DMS114 treated with DMSO at 0.1 percent for 48 hours (cell line): ENCODE data around the gene VTA1.
"Not testable (repeated sequence)": the region's sequence is repeated elsewhere in the genome, so short reads cannot be mapped to it uniquely, and the experiment has no call there.

Source experiments
- DNase-seq: peaks from one replicate; lab custom pipeline; 2025; ENCODE audit not compliant: unreplicated experiment; lab: John Stamatoyannopoulos, UW

VTA1 gene, protein sequence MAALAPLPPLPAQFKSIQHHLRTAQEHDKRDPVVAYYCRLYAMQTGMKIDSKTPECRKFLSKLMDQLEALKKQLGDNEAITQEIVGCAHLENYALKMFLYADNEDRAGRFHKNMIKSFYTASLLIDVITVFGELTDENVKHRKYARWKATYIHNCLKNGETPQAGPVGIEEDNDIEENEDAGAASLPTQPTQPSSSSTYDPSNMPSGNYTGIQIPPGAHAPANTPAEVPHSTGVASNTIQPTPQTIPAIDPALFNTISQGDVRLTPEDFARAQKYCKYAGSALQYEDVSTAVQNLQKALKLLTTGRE

GRCh38 chr6:142146828-142147662, at the start of gene VTA1, which contains the start of gene NMBR:
VTA1 (plus strand) TSS chr6:142147263; CDS start chr6:142147288, 25 bp downstream.
NMBR (minus strand) TSS chr6:142147122; CDS start chr6:142088658, 58,464 bp downstream.
- DNase-seq: peak; percentile 90

DNA sequence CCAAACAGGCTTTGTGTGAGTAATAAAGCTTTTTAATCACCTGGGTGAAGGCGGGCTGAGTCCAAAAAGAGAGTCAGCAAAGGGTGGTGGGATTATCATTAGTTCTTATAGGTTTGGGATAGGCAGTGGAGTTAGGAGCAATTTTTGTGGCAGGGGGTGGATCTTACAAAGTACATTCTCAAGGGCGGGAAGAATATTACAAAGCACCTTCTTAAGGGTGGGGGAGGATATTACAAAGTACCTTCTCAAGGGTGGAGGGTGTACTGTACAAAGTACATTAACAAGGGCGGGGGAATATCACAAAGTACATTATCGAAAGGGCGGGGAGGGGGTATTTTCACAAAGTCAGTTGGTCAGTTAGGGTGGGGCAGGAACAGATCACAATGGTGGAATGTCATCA, 42.2 kb upstream of the VTA1 start:
- DNase-seq: not testable (repeated sequence)

DNA sequence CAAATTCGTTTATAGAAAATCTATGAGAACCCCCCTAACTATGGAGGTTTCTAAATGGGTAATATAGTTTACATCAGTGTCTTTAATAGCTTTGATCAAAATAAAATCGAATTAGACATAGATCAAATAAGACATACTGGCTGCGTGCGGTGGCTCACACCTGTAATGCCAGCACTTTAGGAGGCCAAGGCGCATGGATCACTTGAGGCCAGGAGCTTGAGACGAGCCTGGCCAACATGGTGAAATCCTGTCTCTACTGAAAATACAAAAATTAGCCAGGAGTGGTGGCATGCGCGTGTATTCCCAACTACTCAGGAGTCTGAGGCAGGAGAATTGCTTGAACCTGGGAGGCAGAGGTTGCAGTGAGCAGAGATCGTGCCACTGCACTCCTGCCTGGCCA, 36.2 kb upstream of the VTA1 start:
- DNase-seq: not testable (repeated sequence)

GRCh38 chr6:142112451-142113061, 34.5 kb upstream of the VTA1 start:
- DNase-seq: peak; percentile 35

GRCh38 chr6:142117366-142117765, 29.7 kb upstream of the VTA1 start:
- no peak for DNase-seq

- DNase-seq: no peak
Observed at GRCh38 chr6:142118328-142118727, 28.7 kb upstream of the VTA1 start.

GRCh38 chr6:142118925-142119324, 28.1 kb upstream of the VTA1 start:
- DNase-seq: no peak

DNA sequence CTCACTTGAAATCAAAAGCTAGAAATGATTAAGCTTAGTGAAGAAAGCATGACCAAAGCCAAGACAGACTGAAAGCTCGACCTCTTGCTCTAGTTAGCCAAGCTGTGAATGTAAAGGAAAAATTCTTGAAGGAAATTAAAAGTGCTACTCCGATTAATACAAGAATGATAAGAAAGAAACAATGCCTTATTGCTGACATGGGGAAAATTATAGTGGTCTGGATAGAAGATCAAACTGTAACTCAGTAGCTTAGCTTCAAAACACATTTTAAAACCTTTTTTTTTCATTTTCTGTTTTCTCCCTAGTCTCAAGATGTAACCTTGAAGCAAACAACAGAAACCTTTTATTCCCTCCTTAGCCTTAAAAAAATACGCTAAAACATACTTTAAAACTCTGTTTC, 25.7 kb upstream of the VTA1 start:
- no peak for DNase-seq

DNA sequence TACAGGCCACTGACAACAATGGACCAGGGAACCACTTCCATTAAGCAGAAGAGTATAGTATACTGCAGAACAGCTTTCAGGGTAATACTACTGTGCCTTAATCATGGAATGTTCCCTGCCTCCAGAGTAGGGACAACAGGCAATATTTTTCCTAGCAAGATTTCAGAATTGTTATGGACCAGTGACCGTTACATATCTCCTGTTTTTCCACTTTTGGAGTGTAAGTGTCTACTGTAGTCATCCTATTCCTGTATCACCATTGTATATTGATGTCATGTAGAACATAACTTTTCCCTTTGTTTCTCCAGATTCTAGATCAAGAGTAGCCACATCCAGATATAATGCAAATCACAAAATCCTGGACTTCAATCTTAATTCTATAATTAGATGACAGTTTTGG, 16.2 kb upstream of the VTA1 start:
- no peak for DNase-seq

- DNase-seq: no peak
Observed at GRCh38 chr6:142132625-142133024, 14.4 kb upstream of the VTA1 start, which contains the start of gene GJE1. GJE1 (plus strand) TSS chr6:142132925; CDS start chr6:142133159, 234 bp downstream.

DNA sequence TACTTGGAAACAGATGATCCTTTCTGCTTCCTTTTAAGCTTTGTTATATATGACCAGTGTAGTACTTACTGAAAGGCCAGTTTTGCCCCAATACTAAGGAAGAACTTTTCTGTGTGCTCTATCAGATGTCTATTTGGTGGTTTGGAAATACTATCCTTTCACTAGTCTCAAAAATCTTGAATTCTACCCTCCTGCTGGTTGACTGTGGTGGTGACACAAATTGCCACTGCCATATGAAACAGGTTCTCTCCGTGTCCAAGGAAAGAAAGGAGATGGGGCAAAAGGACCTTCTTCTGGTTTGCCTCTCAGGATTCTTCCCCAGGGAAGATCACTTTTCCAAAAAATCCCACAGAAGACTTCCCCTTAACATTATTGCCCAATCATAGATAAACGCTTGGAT, 8.2 kb upstream of the VTA1 start:
- no peak for DNase-seq

GRCh38 chr6:142141531-142141930, 5.5 kb upstream of the VTA1 start:
- DNase-seq: not testable (repeated sequence)

GRCh38 chr6:142152746-142153145, 5.7 kb downstream of the VTA1 start:
- DNase-seq: no peak

DNA sequence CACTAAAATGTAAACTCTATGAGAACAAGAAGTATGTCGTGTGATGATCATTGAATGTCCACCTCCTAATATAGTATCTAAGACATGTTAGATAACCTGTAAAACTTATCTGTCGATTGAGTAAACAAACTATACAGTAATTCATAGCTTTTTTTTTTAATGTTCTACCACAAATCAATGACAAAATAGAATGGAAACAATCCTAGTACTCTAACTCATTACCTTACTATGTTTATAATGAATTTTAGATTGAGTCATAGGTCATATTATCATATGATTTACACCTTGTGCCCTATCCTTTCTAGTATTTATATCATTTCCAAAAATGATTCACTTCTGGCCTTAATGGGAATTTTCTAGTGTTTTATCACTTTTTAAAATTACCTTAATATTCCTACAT, 6.1 kb downstream of the VTA1 start:
- no peak for DNase-seq

DNA sequence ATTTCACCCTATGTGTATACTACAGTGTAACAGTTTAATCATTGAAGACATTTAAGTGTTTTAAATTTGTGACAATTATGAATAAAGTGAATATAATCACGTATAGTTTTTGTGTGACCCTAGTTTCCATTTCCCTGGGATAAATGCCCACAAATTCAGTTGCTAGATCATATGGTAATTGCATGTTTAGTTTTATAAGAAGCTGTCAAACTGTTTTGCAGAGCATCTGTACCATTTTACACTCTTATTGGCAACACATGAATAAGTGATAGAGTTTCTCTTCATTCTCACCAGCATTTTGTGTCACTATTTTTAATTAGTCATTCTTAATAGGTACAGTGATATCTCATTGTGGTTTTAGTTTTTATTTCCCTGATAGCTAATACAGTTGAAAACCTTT, 7.3 kb downstream of the VTA1 start:
- no peak for DNase-seq

- DNase-seq: no peak
Observed at GRCh38 chr6:142155091-142155490, 8.0 kb downstream of the VTA1 start.

DNA sequence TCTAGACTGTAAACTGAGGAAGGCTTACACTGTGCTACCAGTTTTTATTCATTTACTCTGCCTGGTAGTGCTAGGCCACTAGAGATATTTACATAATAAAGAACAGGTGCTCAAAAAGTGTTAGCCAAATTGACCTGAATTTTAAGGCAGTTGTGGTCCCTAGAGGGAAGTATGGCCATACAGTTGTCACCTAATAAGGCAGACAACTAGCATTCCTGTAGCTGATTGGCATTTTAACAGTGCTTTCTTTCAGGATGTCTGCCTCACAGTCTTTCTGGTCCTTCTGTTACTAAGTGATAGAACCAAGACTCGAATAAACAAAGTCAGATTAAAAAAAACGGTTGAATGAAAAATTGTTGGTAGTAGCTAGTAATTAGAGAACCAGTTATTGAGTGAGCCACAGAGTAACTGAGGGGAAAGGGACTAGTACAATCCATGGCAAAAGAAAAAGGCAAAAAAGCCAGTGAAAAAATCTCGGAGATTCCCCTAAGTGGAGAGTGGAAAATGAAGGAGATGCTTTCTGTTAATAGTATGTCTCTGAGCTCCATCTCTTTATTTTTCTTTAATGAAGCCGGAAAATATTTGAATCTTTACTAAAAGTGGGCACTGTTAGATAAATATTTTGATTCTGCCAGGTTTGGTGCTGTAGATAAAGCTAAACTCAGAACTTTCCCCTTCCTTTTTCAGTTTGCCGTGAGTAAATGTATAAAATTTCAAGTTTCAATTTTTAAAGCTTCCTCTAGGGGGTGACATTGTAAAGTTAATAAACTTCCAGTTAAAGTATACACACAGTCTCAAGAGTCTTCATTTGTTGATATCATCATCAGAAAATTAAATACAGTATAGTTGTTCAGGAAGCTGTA, 9.1 kb downstream of the VTA1 start:
- no peak for DNase-seq

GRCh38 chr6:142156758-142157068, 9.7 kb downstream of the VTA1 start:
- not testable (repeated sequence) for DNase-seq

GRCh38 chr6:142162780-142163179, 15.7 kb downstream of the VTA1 start:
- no peak for DNase-seq

DNA sequence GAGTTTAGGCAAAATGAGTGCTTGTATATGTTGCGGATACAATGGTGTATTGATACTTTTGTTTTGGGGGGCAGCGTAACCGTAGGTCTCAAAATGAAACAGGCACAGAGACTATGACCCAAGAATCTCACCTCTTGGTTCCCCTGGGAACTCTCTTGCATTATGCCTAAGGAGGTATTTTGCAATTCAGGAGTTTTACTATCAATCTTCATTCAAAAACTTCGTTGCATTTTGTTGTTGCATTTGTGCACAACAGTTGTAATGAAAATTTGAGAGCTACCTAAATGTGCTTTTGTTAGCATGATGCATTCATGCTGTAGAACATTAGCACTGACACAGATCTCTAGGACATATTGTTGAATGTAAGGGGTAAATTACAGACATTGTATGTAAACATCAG, 18.2 kb downstream of the VTA1 start:
- no peak for DNase-seq

- DNase-seq: no peak
Observed at GRCh38 chr6:142167071-142167470, 20.0 kb downstream of the VTA1 start.
